Activated CD4-positive, alpha-beta T cell treated with anti-CD3 and anti-CD28 coated beads for 4 hours (primary cell): Measurements from ENCODE around the gene FAM50A.
A peak's percentile ranks its signal among the peaks of the same experiment; 100 is the strongest.

Source experiments
- DNase-seq, 2 donors: peaks; one replicate each; pipeline ENCODE4 v3.0.0-alpha.2; 2020

FAM50A gene

GRCh38 chrX:154441564-154441963 is 2.4 kb upstream of the FAM50A start:
- DNase-seq: no peak

DNA sequence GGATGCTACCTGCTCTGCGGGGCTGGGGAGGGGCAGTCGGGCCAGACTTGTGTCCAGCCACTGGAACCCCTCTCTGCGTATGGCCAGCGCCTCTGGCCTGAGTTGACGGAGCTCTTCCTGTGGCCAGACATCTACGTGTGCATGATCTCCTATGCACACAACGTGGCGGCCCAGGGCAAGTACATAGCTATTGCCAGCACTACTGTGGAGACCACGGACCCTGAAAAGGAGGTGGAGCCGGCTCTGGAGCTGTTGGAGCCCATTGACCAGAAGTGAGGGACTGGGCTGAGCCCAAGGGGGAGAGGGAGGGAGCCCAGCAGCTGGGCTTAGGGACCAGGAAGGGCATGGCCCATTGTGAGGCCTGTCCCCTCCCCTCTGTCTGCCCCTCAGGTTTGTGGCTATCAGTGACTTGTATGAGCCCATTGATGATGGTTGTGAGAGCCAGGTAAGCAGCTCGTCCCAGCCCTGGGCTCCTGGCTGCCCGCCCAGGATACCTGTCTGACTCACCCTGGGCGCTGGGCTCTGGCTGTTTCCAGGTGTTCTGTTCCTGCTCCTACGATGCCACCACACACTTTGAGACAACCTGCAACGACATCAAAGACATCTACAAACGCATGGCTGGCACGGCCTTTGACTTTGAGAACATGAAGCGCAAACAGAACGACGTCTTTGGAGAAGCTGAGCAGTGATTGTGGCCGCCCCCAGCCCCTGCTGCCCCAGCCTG is 1.8 kb upstream of the FAM50A start:
- DNase-seq: no peak

DNA sequence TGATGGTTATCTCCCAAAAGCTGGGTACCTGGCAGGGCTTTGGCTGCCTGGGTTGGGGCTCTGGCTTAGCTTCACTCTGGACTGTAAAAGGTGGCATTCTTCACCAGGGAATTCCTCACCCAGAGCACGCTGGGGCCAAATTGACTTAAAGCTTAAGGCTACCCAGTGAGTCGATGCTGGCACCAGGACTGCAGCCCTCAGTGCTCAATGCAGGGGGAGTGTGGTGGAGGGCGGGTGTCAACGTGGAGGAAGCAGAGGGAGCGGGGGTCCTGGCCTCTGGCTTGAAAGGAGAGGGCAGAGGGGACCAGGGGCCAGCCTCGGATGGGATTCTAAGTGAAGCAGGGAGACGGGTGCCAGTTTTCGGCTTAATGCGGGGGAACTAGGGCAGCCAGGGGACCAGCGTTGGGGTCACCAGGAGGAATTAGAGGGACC is 446 bp upstream of the FAM50A start:
- no peak for DNase-seq

DNA sequence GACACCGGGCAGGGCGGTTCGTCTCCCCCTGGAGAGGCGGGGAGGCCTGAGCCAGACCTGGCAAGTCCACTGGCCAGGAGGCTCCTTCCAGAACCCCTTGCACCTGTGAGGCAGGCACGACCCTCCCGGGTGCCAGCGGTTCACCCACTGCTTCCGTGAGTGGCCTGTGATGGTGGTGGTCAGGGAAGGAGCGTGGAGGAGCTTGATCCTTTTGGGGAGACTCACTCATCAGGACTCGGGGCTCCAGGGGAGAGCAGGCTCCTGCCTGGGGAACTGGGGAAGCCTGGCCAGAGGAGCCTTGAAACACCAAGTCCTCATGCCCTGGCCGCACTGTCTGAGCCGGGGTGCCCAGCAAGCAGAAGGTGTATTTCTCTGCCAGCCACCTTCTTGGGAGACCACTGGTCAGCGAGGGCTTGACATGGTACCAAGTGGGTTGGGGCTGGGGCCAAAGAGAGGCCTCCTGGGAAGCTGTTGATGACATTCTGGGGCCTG is 860 bp downstream of the FAM50A start:
- DNase-seq: no peak

DNA sequence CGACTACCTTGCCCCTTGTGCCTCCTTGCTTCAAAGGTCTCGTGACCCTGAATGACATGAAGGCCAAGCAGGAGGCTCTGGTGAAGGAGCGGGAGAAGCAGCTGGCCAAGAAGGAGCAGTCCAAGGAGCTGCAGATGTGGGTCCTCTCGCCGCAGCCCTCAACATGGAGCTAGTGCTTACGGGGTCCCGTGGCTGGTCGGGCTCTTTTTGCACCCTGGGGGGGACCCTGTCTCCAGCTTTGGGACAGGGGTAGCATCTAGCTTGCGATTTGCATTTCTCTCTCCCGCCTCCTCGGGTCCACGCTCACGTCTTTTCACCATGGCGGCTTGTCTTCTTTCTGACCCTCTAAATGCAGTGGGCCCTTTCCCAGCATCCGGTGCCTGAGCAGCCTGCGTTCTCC is 1.8 kb downstream of the FAM50A start:
- DNase-seq: no peak

DNA sequence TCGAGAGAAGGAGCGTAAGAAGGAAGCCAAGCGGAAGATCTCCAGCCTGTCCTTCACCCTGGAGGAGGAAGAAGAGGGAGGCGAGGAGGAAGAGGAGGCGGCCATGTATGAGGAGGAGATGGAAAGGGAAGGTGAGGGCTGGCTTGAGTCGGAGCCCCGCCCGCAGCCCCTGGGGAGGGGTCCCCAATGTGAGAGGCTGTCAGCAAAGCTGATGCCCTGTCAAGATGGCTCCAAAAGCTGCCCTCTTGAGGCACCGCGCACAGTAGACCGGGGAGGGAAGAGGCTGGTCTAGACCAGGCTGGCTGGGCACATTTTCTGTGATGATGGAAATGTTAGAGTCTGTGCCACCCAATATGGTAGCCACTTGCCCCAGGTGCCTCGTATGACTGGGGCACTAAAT is 2.5 kb downstream of the FAM50A start:
- no peak for DNase-seq

DNA sequence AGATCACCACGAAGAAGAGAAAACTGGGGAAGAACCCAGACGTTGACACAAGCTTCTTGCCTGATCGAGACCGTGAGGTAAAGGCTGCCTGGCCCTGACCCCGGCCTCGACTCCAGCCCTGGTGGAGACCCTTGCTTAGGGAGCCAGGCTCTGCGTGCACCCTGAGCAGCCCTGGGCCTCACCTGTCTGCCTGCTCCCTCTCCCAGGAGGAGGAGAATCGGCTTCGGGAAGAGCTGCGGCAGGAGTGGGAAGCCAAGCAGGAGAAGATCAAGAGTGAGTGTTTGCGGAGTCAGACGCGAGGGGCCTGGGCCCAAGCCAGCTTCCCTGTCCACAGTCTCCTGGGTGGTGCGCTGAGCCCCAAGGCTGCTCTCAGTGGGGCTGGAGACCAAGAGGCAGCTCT is 4.5 kb downstream of the FAM50A start:
- no peak for DNase-seq

DNA sequence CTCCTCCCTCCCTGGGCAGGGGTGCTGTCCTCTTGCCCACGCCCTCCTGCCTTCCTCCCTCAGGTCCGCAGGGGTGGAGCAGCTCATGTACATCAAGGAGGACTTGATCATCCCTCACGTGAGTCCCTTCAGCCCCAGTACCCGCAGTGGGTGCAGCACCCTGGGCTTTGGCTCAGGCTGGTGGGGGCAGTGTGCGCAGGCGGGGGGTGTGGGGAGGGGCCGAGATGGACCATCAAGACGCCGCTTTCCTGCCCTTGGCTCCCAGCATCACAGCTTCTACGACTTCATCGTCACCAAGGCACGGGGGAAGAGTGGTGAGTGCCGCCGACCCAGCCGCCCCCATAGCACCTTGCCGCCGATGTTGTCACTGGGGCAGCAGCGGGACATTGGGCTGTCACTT is 5.7 kb downstream of the FAM50A start:
- DNase-seq: no peak

GRCh38 chrX:154450312-154450711 is 6.4 kb downstream of the FAM50A start:
- no peak for DNase-seq

- no peak for DNase-seq
These were observed 8.9 kb downstream of the FAM50A start for GRCh38 chrX:154452823-154453222.

- DNase-seq: peak; percentile 32 to 56
These were observed 13.7 kb downstream of the FAM50A start for GRCh38 chrX:154457491-154458115.

GRCh38 chrX:154458116-154458953 is 14.4 kb downstream of the FAM50A start, which contains the start of gene PLXNA3:
Gene PLXNA3 (plus strand): TSS chrX:154458281. CDS start chrX:154460184, 1,903 bp downstream.
- peak; percentile 55 to 69 for DNase-seq

- DNase-seq: no peak
These were observed 15.2 kb downstream of the FAM50A start for GRCh38 chrX:154458954-154459778.

- DNase-seq: no peak
These were observed 15.9 kb downstream of the FAM50A start for GRCh38 chrX:154459832-154460231.

DNA sequence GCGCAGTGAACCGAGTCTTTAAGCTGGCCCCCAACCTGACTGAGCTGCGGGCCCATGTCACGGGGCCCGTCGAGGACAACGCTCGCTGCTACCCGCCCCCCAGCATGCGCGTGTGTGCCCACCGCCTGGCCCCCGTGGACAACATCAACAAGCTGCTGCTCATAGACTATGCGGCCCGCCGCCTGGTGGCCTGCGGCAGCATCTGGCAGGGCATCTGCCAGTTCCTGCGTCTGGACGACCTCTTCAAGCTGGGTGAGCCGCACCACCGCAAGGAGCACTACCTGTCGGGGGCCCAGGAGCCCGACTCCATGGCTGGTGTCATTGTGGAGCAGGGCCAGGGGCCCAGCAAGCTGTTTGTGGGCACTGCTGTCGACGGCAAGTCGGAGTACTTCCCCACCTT is 16.4 kb downstream of the FAM50A start:
- DNase-seq: no peak

GRCh38 chrX:154462396-154462795 is 18.5 kb downstream of the FAM50A start:
- DNase-seq: no peak

- DNase-seq: no peak
These were observed 19.8 kb downstream of the FAM50A start for GRCh38 chrX:154463611-154464220.

DNA sequence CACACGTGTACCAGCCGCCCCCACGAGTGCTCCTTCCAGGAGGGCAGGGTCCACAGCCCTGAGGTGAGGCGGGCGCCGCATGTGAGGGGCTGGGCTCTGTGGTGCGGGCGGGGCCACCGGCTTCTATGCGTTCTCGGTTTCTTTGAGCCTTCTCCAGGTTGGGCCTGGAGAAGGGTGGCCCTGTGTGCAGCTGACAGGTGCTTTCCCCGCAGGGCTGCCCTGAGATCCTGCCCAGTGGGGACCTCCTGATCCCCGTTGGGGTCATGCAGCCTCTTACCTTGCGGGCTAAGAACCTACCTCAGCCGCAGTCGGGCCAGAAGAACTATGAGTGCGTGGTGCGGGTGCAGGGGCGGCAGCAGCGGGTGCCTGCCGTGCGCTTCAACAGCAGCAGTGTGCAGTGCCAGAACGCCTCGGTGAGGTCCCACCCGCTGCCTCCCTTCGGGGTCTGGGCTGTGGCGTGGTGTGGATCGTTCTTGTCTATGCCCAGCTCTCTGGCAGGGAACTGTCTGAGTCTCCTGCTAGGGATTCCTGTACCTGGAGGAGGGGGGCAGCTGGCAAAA is 20.9 kb downstream of the FAM50A start:
- DNase-seq: no peak

GRCh38 chrX:154465601-154466000 is 21.7 kb downstream of the FAM50A start:
- no peak for DNase-seq

DNA sequence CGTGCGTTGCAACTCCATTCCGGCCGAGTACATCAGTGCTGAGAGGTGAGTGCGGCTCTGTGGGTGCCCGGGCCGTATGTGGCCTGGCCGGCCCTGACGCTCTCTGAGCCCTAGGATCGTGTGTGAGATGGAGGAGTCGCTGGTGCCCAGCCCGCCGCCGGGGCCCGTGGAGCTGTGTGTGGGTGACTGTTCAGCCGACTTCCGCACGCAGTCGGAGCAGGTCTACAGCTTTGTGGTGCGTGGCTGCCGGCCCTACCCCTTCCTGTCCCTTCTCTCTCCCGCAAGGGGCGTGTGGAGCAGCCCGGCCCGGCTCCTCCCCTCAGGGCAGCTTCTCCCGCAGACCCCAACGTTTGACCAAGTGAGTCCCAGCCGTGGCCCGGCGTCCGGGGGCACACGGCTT is 22.1 kb downstream of the FAM50A start:
- DNase-seq: no peak

DNA sequence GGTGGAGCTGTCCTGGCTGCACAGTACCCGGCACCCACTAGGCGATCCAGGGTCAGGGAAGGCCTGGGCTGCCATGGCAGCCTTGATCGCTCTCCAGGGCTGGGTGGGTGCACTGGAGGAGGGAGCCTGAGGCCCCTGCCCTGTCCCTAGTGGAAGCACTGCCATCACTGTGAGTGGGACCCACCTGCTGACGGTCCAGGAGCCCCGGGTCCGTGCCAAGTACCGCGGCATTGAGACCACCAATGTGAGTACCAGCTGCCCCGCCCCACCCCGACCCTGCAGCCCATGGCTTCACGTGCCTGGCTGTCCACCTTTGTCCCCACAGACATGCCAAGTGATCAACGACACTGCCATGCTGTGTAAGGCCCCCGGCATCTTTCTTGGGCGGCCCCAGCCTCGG is 23.0 kb downstream of the FAM50A start:
- DNase-seq: no peak

DNA sequence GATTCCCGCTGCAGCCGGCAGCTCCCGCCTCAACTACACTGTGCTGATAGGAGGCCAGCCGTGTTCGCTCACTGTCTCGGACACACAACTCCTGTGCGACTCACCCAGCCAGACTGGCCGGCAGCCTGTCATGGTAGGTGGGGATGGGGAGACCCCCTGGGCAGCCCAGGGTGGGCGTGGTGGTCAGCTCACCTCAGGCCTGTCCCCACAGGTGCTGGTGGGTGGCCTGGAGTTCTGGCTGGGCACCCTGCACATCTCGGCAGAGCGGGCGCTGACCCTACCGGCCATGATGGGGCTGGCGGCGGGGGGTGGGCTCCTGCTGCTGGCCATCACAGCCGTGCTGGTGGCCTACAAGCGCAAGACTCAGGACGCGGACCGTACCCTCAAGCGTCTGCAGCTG is 23.6 kb downstream of the FAM50A start:
- no peak for DNase-seq
